ENCODE data around the gene TADA3. TPM values are rescaled to one million over a fixed set of nuclear protein-coding genes. Genes with fewer than 3 reads are reported as not detected.
A peak's percentile ranks its signal among the peaks of the same experiment; 100 is the strongest.
"Not testable (repeated sequence)": the region's sequence is repeated elsewhere in the genome, so short reads cannot be mapped to it uniquely, and the experiment has no call there.

TADA3 gene
- total RNA-seq, 1 donor from 2014 or later, result 106 TPM

DNA sequence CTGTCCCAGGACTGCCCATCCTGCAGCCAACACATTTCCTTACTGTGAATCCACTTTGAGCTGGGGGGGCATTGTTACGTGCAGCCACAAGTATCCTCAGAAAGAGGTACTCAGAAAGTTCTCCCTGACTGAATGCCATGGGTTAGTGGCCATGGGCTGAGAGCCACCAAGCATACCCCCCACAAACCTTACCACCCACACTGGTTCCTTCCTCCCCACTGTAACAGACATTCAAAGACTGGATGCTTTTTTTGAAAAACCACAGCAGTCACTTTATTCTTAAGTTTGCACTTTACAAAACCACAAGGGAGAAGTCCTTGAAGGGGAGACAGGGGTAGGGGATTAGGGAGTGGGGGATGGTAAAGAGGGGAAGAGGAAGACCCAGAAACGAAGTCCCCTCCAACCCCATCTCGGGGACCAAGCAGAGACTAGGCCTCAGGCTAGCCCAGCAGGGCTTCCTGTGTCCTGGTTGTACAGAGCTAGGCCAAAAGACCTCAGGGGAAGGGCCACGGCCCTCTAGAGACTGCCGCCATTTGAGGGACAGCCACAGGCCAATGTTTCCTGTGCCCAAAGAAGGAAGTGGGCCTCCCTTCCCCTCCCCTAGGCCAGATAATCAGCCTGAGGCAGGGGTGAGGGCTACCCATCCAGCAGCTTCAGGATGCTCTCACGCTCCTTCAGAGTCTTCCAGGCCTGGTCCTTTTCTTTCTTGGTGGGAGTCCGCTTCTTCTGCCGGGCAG is 12.4 kb downstream of the TADA3 start:
- Histone ChIP-seq H3K9me3 (no peaks in the 10 kb centered on the region), H3K4me1 (no peaks in the 10 kb centered on the region), H3K4me3 (no peak overlapping the region), H3K36me3 (peaks cover 33 to 51% of the 10 kb centered on the region in 2 donors), H3K27me3 (no peaks in the 10 kb centered on the region), H3K27ac (no peak overlapping the region)
- DNase-seq (ENCODE audit: low spot score in 2 of 2), result peak in 1 of 2 donors; percentile 69
- intact Hi-C loops (cut with DNase I), result no loop called here
- TF ChIP-seq, protein P1, sequence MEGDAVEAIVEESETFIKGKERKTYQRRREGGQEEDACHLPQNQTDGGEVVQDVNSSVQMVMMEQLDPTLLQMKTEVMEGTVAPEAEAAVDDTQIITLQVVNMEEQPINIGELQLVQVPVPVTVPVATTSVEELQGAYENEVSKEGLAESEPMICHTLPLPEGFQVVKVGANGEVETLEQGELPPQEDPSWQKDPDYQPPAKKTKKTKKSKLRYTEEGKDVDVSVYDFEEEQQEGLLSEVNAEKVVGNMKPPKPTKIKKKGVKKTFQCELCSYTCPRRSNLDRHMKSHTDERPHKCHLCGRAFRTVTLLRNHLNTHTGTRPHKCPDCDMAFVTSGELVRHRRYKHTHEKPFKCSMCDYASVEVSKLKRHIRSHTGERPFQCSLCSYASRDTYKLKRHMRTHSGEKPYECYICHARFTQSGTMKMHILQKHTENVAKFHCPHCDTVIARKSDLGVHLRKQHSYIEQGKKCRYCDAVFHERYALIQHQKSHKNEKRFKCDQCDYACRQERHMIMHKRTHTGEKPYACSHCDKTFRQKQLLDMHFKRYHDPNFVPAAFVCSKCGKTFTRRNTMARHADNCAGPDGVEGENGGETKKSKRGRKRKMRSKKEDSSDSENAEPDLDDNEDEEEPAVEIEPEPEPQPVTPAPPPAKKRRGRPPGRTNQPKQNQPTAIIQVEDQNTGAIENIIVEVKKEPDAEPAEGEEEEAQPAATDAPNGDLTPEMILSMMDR (IDR thresholded peaks at IDR 0.05), result no peak

DNA sequence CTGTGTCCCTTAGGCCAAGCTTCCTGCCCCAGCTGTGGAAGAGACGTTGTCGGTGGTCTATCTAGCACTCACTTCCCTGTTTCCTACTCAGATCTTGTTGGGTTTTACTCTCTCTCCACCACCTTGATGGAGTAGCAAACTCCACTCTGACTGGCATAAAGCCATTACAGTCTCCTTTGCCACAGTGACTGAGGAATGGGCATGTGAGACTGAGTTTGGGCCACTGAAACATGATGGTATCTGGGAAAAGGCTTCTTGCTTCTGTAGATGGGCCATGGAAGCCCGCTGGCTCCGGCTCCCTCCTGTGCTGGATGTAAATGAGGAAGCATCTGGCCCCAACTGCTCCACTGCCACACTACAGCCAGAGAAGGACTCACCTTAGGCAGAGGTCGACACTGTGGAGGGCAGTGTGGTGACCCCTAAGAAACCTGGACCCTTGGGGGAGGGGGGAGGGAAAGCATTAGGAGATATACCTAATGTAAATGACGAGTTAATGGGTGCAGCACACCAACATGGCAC is 13.1 kb downstream of the TADA3 start:
- H3K36me3 ChIP-seq, result peaks cover 27 to 43% of the 10 kb centered on the region in 2 donors
- intact Hi-C loops (cut with DNase I), result no loop called here
- no peak overlapping the region for H3K27ac ChIP-seq

DNA sequence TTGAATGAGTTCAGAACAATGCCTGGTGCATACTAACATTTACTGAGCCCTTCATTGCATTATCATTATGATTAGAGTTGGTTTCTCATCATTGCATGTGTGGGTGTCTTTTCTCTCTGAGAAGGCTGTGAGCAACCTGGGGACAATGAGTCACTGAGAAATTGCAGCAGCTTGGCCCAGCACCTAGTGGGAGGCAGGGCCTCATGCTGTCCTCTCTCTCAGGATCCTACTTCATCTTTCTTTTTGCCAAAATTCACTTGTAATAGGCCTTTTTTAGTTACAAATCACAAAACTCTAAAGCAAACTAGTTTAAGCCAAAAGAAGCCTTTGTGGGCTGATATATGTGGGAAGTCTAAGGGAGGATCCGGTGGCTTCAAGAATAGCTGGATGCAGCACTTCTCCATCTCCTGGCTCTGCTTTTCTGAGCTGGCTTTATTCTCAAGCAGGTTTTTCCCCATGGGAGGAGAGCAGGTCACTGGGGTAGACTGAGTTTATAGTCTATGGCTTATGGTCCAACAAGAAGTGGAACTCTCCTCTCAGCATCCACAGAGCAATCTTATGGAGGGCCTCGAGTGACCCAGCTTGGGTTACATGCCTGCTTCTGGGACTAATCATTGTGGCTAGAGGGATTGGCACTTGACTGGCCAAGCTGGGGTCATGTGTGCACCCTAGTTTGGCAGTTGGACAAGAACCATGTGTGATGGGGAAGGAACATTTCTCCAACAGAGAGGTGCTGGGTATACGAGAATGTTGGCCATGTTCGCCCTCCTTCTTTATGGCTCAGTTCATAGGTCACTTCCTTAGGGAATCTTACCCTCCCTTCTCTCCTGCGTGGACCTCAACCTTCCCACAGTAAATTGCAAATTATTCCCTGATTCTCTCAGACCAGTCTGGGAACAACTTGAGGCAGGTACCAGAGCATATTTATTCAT is 13.9 kb downstream of the TADA3 start:
- no peak overlapping the region for H3K27ac ChIP-seq
- intact Hi-C loops (cut with DNase I), result no loop called here
- no peaks in the 10 kb centered on the region for H3K27me3 ChIP-seq
- no peaks in the 10 kb centered on the region for H3K9me3 ChIP-seq
- H3K4me1 ChIP-seq, result no peaks in the 10 kb centered on the region
- peaks cover 21 to 36% of the 10 kb centered on the region in 2 donors for H3K36me3 ChIP-seq
- no peak overlapping the region for H3K4me3 ChIP-seq
- DNase-seq (ENCODE audit: low spot score in 2 of 2), result no peak
- TF ChIP-seq, protein P1 (IDR thresholded peaks at IDR 0.05), result no peak

More for the DNA sequence above, 13.1 kb downstream of the TADA3 start:
- Histone ChIP-seq H3K4me3 (no peak overlapping the region), H3K9me3 (no peaks in the 10 kb centered on the region), H3K27me3 (no peaks in the 10 kb centered on the region), H3K4me1 (no peaks in the 10 kb centered on the region)
- TF ChIP-seq, protein P1 (IDR thresholded peaks at IDR 0.05), result no peak
- no peak for DNase-seq (ENCODE audit: low spot score in 2 of 2)

DNA sequence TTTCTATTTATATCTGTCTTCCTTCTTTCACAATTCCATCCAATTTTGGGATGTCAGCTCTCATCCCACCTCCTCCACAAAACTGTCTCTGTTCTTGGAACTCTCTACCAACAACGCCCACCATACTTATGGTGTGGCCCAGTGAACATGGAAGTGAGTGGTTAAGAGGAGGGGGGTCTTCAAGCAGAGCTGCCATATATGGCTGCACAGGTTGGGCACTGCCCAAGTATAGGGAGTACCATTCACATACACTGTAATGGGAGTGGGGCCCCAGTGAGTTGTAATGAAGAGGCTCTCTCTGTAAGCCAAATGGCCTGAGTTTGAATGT is 14.6 kb downstream of the TADA3 start:
- TF ChIP-seq, protein P1 (IDR thresholded peaks at IDR 0.05), result no peak
- Histone ChIP-seq H3K9me3 (no peaks in the 10 kb centered on the region), H3K36me3 (peaks cover 20 to 28% of the 10 kb centered on the region in 2 donors), H3K27ac (no peak overlapping the region), H3K27me3 (no peaks in the 10 kb centered on the region), H3K4me1 (no peaks in the 10 kb centered on the region), H3K4me3 (no peak overlapping the region)
- intact Hi-C loops (cut with DNase I), result no loop called here
- DNase-seq (ENCODE audit: low spot score in 2 of 2), result no peak

DNA sequence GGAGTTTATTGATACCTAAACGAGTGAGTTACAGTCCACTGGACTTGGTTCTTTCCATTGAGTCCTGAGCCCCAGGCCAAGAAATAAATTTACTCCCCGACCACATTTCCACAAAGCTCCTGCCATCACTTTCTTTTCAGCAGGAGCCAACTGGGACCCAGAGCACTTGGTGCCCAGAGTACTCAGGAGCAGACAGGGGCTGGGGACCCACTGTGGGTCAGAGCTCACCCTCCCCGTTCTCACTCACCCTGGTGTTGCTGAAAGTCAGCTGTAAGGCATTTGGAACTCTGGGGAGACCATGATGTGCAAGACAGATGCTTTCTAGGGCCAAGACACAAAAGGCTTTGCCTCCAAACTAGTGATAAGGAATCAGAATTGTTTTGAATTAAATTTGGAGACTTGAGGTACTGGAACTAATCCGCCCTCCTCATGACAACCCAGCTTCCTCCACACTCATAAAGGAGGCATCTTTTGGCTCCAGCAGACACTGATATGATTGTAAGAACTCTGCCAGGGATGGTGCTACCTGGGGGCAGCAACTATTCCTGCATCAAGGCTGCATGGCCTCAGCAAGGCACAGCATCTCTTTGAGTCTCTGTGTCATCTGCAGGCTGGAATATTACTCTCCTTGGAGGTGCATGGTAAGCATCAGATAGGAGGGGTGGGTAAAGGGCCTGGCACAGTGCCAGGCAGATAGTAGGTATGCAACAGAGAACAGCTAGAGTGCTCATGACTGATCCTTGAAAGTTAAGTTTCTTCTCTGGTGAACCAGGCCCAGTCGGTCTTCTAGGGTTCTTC is 15.2 kb downstream of the TADA3 start:
- intact Hi-C loops (cut with DNase I), result no loop called here
- Histone ChIP-seq H3K27ac (no peak overlapping the region), H3K27me3 (no peaks in the 10 kb centered on the region), H3K9me3 (no peaks in the 10 kb centered on the region), H3K4me3 (no peak overlapping the region), H3K36me3 (peaks cover 14 to 23% of the 10 kb centered on the region in 2 donors), H3K4me1 (no peaks in the 10 kb centered on the region)
- TF ChIP-seq, protein P1 (IDR thresholded peaks at IDR 0.05), result no peak
- no peak for DNase-seq (ENCODE audit: low spot score in 2 of 2)

DNA sequence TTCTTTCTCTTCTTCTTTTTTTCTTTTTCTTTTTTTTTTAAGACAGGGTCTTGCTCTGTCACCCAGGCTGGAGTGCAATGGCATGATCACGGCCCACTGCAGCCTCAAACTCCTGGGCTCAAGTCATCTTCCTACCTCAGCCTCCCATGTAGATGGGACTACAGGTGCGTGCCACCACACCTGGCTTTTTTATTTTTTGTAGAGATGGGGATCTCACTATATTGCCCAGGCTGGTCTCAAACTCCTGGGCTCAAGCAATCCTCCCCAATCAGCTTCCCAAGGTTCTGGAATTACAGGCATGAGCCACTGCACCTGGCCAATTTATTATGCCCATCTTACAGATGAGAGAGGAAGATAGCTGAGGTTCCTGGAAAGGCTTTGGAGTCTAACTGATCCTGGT is 21.3 kb downstream of the TADA3 start:
- H3K27me3 ChIP-seq; H3K9me3 ChIP-seq; H3K36me3 ChIP-seq; DNase-seq (ENCODE audit: low spot score in 2 of 2); intact Hi-C loops (cut with DNase I): not testable (repeated sequence)
- peak overlapping the region in 1 of 2 donors; percentile 92 for H3K4me3 ChIP-seq
- H3K27ac ChIP-seq, result peak overlapping the region; percentile 81 to 88
- H3K4me1 ChIP-seq, result peaks cover 0 to 25% of the 10 kb centered on the region in 2 donors
